Cerebellar nuclear complex (tissue), 1 donor: ENCODE results near the gene VPS4A.
"Not testable (repeated sequence)": the region's sequence is repeated elsewhere in the genome, so short reads cannot be mapped to it uniquely, and the experiment has no call there.

ENCODE experiments used
- DNase-seq, 2 experiments: peaks; one replicate each; lab custom pipeline; 2025; lab: John Stamatoyannopoulos, UW

VPS4A gene

DNA sequence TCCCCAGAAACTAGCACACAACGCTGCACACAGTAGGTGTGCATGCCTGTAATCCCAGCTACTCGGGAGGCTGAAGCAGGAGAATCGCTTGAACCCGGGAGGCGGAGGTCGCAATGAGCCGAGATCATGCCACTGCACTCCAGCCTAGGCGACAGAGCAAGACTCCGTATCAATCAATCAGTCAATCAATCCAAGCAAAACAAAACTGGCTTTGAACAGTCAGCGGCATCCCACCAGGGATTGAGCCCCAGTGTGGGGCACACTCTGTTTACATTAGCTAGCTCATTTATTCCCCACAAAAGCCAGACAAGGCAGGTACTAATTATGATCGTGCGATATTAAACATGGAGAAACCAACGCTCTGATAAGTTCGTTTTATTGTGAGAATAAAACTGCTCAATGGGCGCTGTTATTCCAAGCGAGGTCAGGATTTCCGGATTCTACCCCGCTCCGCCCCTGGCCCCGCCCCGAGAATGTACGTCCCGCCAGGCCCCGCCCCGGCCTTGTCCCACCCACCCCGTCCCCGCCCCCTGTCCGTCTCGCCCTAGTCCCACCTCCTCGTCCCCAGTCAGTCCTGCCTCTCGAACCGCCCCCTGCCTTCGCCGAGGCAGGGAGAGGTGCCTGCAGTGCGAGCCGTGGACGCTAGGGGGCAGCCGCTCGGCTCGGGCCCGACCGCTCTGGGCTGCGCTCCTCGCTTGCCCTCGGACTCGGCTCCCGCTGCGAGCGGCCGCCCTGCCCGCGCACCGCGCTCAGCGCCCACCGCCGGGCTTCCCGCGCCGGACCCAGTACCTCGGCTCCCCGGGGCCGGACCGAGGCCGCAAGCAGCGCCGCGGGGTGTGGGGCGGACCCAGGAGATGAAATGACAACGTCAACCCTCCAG lies at the start of gene VPS4A:
Gene VPS4A (plus strand): TSS at position 698 of the 880 bp plus-strand sequence. CDS start 162 bp downstream, at position 860.
- peak; percentile 77 to 80 for DNase-seq

DNA sequence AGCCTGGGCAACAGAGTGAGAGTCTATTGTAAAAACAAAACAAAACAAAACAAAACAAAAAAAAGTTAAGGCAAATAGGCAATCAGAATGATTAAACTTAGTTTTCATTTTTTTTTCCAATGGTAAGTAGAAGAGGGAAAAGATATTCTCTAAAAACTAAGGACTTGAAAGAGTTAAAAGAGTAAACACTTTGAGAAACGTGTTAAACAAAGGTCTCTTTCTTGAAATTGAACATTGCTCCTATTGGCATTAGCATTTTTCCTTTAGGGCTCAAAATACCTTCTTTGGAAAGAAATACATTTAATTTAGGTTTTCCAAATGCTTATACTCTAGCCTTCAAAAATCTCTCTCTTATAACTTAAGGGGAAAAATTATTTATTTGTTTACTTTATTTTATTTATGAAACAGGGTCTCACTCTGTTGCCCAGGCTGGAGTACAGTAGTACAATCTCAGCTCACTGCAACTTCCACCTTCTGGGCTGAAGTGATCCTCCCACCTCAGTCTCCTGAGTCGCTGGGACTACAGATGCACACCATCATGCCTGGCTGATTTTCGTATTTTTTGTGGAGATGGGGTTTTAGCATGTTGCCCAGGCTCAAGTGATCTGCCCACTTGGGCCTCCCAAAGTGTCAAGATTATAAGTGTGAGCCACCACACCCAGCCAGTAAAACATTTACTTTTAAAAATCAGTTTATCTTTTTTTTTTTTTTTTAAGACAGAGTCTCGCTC lies 44.7 kb upstream of the VPS4A start:
- no peak for DNase-seq

DNA sequence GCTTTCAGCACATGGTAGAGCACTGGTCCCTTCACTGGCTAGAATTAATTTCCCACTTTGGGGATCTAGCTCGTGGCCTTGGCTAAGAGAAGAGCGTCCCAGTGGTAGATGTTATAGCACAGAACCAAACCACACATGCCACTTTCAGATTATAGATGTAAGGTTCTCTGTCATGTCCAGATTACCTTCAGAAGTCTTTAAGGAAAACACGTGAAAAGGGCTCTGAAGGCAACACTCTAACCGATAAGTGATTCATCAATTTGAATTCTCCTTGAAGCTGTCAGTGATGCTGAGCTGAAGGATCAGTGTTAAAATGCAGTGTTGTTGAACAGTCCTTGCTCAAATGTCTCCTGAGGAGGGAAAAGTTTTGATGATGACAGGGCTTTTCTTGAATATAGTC lies 43.5 kb upstream of the VPS4A start:
- no peak for DNase-seq

DNA sequence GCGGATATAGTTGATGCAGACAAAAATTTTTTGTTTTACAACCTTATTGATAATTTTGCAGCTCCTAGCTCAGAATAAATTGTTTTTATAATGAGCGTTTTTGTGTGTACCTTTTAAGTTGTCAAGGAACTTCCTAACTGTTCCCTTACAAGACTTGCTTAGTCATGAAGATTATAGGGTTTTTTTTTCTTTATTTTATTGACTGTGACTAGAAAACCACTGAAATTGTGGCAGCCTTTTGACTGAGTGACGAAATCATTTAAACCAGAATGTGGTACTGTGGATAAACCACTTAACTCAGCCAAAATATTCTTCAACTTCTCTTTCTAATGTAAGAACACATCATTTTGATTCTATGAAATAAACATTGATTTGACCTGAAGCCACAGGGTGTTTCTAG lies 40.8 kb upstream of the VPS4A start:
- no peak for DNase-seq

DNA sequence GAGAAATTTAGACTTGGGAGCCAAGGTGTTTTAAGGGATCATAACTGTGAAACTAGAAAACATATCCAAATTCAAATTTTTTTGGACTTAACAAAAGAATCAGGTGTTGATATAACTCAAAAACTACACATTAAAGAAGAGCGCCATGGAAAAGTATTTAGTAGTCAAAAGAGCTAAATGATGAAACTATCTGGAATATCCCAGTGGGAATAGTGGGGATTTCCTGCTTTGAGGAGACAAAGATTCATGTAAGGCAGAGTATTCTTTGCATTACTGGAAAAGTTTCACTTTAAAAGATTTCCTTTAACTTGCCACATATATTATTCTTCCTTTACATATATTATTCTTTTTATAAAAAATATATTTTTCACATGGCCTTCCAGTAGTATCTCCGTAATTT lies 40.3 kb upstream of the VPS4A start:
- no peak for DNase-seq

DNA sequence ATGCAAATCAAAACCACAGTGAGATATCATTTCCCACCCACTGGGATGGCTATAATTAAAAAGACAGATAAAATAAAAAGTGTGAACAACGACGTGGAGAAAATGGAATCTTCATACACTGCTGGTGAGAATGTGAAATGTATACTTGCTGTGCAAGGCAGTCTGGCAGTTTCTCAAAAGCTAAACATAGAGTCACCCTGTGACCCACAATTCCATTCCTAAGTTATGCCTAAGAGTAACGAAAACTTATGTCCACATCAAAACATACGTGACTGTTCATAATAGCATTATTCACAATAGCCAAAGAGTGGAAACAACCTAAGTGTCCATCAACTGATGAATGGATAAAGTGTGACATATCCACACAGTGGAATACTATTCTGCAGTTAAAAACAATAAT lies 38.1 kb upstream of the VPS4A start:
- DNase-seq = no peak

DNA sequence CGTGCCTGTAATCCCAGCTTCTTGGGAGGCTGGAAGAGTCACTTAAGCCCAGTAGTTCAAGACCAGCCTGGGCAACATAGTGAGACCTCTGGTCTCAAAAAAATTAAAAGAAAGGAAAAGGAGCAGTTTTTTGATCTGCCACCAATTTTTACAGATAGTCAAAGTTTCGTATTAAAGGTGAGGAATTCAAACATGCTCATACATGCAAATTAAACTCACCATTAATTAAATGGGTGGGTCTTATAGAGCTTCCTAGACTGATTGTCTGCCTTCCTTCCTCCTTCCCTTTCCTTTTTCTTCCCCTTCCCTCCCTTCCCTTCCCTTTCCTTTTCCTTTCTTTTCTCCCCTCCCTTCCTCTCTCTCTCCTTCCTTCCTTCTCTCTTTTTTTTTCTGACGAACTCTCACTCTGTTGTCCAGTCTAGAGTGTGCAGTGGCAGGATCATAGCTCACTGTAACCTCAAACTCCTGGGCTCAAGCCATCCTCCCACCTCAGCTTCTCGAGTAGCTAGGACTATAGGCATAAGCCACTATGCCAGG lies 36.4 kb upstream of the VPS4A start:
- DNase-seq = no peak

DNA sequence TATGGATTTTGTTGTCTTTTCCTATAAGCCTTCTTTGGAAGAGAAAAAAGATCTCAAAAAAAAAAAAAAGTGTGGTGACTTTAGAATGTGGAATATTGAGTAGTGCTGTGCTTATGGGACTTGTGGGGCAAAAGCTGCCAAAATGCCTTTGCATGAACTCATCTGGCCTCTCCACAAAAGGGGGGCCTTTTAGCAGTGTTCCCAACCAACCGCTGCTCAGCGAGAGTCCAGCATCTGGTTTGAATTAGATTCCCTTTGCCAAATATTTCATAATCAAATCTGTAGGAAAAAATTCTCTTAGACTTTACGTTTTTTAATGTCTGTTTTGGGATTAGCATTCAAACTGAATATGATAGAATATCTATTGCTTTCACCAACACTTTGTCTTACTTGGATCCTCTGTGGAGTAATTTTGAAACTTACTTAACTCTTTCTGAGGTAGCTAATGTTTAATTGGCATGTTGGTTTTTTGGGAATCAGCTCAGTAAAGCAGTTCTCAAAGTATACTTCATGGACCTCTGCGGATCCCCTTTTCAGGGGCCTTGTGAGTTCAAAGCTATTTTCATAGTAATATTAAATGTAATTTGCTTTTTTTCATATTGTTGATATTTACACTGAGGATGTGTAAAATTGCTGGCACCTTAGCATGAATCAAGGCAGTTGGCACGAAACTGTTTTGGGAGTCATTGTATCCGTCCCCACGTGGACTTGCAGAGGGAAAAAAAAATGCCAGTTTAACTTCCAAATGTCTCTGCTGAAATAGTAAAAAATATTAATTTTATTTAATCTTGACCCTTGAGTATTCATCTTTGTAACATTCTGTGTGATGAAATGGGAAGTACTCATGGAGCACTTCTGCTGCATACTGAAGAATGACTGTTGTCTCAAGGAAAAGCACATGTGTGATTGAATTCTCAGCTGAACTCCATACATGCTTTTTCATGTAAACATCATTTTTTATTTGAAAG lies 34.7 kb upstream of the VPS4A start:
- no peak for DNase-seq

DNA sequence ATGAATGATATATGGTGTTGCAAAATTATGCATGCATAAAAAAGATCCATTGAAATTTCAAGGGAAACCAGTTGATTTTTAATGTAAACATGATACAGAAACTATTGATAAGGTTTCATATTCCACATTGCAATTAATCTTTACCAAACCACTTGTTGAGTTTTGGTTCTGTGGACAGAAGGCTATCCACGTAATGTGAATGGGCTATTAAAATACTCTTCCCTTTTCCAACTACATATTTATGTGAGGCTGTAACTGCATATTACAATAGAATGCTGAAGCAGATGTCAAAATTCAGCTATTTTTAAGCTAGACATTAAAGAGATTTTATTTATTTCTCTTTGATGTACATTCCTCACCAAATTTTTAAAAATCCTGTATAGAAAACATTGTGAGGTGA lies 33.7 kb upstream of the VPS4A start:
- DNase-seq = no peak

DNA sequence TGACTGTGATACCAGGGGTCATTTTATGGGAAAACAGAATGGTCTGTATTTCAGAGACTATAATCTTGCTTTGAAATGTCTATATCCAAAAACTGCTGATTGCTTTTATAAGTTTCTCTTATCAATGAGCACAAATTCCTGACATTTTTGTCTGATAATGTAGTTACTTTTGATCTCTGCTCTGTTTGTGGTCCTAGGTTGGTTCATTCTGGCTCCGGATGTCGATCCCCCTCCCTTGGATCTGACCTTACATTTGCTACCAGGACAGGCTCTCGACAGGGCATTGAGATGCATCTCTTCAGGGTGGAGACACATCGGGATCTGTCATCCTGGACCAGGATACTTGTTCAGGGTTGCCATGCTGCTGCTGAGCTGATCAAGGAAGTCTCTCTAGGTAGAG lies 27.3 kb upstream of the VPS4A start:
- no peak for DNase-seq

DNA sequence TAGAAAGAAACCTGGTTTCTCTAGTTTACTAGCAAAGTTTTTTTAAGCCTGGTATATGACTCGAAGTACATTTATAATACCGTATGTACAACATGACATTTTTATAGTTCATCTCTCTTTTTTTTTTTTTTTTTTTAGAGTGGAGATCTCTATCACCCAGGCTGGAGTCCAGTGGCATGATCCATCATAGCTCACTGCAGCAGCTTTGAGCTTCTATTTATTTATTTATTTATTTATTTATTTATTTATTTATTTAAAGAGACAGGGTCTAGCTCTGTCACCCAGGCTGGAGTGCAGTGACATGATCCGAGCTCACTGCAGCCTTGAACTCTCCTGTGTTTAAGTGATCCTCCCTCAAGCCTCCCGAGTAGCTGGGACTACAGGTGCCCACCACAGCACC lies 25.9 kb upstream of the VPS4A start:
- DNase-seq = no peak

DNA sequence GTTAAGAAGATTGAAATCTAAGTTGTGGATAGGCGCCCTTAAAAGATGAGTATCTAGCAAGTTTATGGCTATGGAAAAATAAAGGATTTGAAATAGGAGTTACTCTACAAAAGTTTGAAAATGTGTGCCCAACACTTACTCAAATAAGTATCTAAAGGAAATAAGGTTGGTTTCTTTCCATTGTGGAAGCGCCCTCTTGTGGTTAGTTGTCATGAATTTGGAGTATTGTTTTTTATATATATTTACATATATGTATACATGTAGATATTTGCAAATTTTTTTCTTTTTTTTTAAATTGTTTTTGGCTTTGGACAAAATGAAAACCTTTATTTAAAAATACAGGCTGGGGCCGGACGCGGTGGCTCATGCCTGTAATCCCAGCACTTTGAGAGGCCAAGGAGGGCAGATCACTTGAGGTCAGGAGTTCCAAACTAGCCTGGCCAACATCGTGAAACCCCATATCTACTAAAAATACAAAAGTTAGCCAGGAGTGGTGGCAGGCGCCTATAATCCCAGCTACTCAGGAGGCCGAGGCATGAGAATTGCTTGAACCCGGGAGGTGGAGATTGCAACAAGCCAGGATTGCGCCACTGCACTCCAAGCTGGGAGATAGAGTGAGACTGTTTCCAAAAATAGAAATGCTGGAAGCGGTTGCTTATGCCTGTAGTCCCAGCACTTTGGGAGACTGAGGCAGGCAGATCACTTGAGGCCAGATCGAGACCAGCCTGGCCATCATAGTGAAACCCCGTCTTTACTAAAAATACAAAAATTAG lies 24.0 kb upstream of the VPS4A start:
- peak in 1 of 2 experiments; percentile 6 for DNase-seq

DNA sequence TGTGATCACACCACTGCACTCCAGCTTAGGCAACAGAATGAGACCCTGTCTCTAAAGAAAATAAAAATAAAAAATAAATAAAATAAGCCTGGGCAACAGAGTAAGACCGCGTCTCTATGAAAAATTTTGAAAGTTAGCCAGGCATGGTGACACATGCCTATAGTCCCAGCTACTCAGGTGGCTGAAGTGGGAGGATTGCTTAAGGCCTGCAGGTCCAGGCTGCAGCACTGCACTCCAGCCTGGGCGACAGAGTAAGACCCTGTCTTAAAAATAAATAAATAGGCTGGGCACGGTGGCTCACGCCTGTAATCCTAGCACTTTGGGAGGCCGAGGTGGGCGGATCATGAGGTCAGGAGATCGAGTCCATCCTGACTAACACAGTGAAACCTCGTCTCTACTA lies 19.5 kb upstream of the VPS4A start:
- DNase-seq = not testable (repeated sequence)

DNA sequence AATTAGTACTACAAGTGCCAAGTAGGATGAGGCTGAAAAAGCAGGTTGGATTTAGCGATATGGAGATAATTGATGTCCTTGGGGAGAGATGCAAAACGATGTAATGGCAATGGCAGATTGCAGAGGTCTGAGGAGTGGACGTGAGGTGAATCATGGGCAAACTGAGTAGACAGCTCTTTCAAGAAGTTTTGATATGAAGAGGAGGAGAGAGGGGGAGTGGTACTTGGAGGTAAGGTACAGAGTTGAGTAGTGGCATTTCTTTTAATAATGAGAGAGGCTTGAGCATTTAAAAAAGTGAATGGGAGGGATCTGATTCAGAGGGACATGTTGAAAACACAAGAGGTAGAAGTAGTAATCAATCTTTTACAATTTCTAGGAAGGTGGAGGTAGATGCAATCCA lies 17.7 kb upstream of the VPS4A start:
- no peak for DNase-seq

DNA sequence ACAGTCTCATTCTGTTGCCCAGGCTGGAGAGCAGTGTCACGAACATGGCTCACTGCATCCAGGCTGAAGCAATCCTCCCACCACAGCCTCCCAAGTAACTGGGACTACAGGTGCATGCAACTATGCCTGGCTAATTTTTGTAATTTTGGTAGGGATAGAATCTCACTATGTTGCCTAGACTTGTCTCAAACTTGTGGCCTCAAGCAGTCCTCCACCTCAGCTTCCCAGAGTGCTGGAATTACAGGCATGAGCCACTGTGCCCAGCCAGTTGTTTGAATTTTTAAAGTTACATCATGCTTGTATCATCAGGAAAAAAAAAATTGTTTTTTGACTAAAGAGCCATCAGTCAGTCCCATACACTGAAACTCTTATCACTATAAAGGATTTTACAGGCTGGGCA lies 17.1 kb upstream of the VPS4A start:
- no peak for DNase-seq

DNA sequence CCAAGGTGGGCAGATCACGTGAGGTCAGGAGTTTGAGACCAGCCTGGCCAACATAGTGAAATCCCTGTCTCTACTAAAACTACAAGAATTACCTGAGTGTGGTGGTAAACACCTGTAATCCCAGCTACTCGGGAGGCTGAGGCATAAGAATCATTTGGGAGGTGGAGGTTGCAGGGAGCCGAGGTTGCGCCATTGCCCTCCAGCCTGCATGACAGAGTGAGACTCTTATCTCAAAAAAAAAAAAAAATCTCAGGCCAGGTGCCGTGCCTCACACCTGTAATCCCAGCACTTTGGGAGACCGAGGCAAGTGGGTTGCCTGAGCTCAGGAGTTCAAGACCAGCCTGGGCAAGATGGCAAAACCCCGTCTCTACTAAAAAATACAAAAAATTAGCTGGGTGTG lies 14.4 kb upstream of the VPS4A start:
- not testable (repeated sequence) for DNase-seq

DNA sequence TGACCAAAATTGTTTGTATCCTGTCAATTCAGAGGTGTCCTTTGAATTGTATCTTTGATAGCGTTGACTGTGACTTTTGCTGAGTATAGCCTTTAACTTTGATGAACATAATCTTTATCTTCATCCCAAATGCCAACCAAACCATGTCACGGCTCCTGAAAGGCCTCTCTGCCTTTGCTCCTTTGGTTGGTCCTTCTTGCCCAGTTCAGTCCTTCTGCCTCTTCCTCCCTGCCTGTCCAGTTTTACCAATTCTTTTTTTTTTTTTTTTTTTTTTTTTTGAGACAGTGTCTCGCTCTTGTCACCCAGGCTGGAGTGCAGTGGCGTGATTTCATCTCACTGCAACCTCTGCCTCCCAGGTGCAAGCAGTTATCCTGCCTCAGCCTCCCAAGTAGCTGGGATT lies 12.9 kb upstream of the VPS4A start:
- no peak for DNase-seq

DNA sequence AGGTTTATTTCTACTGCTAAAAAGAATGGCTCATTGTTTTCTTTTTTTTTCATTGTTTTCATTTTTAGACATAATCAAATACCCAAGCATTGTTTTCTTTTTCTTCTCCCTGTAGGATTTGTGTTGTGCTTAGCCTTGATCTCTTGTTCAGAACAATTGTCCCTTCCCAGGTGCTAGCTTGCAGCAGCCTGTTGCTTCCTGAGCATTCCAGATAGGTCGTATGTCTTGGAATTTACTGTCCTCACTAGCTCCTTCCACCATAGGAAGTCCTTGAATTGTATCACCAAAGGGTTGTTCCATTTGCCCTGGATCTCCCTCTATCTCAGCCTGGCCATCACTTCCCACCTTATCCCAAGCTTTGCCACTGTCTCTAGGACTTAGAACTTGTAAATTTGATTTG lies 10.0 kb upstream of the VPS4A start:
- no peak for DNase-seq

DNA sequence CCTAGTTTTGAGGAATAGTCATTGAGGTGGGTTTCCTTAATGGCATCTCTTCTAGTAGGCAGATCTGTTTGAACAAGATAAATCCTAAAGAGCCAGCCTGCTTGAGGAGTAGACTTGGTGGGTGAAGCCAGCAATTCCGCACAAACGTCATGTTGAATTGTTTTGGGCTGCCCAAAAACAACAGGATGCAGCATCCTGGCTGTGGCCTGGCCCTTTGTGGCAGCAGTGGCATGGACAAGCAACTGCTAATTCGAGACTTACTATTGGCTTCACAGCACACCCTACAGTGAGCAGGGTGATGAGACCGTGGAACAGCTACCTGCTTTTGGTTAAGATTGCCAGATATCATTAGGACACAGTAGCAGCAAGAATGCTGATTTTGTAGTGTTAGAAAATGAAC lies 9.3 kb upstream of the VPS4A start:
- no peak for DNase-seq

DNA sequence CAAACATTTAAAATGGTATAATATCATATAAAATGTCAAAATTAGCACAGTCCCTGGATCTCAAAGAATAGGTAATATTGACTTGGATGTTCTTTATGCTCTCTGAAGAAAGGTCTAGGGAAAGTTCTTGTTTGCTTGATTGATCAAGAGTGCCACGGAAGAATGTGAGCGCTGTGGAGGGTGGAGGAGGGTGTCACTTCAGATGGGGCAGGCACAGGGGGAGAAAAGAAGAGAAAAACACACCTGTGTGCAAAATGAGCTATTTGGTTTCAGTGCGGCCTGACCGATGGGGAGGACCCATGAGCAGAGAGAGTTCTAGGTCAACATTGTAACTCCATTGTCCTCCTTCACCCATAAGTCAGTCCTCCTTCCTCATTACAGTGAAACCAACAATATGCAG lies 8.8 kb upstream of the VPS4A start:
- DNase-seq = no peak

DNA sequence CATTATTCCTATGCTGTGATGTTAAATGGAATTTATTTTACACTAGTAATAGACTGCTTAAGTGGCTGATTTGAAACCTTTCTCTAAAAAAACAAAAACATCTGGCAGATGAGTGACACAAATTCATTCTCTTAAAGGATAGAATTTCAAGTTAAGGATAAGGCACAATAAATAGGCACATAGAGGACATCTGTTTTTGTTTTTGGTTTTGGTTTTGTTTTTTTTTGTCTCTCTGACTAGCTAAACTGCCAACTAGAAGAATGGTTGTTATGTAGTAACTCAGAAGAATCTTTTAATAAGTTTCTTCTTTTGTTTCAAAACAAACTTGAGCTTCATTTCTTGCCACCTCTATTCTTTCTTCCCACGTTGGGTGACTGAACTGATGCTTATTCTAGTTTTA lies 5.1 kb upstream of the VPS4A start:
- no peak for DNase-seq
